NCI-H1105 (cell line): ENCODE data around the gene SRGAP2C.
"Not testable (repeated sequence)": the region's sequence is repeated elsewhere in the genome, so short reads cannot be mapped to it uniquely, and the experiment has no call there.

ENCODE experiments used
- DNase-seq: peaks from one replicate; lab custom pipeline; 2025; lab: John Stamatoyannopoulos, UW

SRGAP2C gene

DNA sequence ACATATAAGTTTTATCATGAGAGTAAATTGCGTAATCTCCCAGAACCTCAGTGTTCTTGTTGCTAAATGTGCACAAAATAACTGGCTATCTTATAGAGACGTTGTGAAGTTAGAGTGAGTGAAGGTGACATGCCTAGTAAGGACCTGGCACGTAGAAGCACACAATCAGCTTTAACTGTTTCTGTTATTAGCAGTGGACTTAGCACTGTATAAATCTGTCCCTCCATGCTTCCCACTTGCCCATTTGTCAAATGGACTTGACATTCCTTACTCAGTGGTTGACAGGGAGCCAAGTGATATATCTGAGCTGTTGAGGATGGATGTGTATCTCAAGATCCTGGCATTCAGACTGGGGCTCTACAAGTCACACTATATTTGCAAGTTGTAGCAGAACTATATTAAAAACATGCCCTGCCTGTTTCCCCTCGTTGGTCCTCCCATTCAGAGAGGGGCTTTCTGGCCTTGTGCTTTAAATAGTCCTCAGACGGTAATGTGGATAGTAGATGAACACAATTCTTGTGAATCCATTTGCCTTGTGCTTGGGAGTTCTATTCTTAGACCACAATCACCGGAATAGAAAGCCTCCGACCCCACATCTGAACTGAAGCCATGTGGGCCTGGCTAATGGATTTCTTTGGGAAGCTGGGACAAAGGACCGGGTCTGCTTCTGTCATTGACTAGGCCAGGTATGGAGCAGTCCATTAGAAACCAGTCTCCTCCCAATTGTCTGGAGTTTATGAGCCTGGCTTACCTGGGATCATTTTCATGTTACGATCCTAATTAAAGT, 43.0 kb downstream of the SRGAP2C start:
- DNase-seq, result not testable (repeated sequence)

DNA sequence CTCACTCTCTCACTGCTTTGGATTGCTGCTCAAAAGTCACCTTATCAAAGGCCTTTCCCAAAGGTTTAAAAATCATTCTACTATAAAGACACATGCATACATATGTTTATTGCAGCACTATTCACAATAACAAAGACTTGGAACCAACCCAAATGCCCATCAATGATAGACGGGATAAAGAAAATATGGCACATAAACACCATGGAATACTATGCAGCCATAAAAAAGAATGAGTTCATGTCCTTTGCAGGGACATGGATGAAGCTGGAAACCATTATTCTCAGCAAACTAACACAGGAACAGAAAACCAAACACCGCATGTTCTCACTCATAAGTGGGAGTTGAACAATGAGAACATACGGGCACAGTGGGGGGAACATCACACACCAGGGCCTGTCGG, 45.9 kb downstream of the SRGAP2C start:
- DNase-seq, result not testable (repeated sequence)

DNA sequence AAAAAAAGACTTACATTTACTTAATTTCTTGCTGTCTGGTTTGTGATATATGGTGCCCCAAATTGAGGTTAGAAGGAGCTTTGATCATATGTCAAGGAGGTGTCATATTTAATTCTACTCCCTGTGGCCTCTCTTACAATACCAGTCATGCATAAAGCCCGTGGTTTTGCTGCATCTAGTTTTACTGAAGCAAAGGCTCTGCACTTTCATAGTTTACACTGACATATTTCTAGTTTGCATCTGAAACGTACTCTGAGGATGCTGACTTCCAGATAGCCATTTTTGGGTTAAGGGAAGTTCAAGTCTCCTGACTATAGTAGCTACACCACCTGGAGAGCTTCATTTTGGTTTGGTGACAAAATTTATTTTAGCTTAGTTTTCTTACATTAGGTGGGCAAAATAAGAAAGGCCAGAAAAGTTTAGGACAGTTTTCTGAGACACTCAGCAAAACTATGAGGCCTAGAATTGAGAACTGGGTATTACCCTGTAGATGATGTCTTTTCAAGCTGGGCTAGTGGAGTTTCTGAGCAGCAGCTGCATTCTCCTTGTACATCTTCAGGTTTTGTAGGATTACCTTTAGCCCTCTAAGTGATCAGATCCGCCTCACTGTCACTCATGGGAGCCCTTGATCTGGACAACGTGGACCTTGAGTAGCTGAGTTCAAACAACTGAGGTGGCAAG, 47.8 kb downstream of the SRGAP2C start:
- not testable (repeated sequence) for DNase-seq

- DNase-seq, result not testable (repeated sequence)
Observed at GRCh38 chr1:121234090-121234759, 49.5 kb downstream of the SRGAP2C start.

- DNase-seq, result not testable (repeated sequence)
Observed at GRCh38 chr1:121238384-121238783, 53.6 kb downstream of the SRGAP2C start.

DNA sequence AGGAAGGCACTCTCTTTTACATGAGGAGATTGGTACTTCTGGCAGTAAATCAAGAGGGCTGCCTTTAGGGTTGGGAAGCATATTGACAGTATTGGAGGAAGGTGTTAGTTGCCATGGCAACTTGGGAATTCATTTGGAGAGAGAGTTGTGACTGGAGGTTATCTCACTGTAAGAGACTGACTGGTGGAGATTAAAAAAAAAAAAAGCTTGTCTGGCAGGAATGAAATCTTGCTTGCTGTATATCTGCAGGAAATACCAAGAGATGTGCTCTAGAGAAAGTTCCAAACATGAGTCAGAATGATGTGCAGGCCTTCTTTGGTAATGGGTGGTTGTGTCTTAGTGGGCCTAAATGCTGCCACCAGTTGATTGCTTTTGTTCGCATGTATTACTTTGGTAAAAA, 59.1 kb downstream of the SRGAP2C start:
- not testable (repeated sequence) for DNase-seq

DNA sequence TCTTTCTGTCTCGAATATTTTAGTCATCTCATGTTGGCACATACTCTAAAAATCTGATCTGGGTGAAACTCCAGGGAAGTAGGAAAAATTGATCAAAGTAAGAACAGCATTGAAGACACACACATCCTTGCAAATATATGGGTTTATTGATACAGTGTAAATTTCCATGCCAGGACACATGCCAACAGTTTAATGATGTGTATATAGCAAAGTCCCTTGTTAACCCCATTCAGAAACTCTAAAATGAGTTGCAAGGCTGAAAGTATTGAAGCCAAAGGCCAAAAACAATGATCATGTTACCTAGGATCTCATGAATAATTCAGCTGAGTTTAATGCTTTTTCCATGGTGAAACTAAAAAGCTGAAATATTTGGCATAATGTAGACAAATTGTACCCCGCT, 61.6 kb downstream of the SRGAP2C start:
- not testable (repeated sequence) for DNase-seq

DNA sequence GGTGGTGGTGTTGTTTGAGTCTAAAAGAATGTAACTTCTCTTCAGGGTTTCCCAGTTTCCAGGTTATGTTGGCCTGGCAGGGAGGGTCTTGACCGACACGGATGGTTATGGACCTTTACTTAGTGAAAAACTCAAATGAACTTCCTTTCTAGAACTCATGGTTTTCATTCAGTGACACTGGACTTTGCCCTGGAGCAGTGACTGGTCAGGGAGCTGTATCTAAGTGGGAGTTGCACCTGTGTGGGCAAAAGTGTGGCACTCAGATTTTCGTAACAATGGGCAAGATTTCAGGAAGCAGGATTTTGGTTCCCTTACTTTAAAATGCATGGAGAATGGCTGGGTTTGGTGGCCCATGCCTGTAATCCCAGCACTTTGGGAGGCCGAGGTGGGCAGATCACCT, 67.9 kb downstream of the SRGAP2C start:
- not testable (repeated sequence) for DNase-seq

DNA sequence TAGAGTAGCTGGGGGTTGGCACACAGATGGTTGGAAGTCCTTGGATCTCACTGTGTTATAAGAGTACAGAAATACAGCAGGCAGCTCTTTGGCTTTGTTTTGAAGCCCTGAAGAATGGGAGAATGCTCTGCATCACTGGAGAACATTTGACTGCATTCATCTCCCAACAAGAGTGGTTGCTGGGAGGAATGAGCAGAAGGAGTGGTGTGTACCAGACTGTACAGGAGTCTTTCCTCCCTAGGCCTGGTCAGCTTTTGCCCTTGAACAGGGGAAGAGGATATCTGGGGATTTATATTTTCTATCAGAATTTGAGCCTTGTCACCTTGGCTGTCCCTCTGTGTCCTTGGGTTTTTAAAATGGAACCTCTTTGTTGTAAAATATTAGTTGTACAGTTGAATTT, 69.8 kb downstream of the SRGAP2C start:
- not testable (repeated sequence) for DNase-seq

DNA sequence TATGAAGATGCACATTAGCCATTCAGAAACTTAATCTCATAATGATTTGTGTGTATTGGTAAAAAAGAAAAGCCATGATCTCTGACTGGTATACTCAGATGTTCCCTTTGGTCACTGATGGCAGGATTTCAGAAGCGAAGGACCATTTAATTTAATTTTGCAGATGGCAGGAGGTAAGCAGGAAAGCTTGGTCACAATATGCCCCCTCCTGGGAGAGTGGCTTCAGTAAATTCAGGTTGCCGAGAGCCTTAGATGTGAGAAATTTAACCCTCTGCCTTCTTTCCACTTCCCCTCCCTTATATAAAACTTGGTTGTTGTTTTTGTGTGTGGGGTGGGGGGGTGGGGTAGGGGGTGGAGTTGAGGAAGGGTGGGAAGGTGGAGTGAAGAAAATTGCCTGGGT, 72.9 kb downstream of the SRGAP2C start:
- not testable (repeated sequence) for DNase-seq

DNA sequence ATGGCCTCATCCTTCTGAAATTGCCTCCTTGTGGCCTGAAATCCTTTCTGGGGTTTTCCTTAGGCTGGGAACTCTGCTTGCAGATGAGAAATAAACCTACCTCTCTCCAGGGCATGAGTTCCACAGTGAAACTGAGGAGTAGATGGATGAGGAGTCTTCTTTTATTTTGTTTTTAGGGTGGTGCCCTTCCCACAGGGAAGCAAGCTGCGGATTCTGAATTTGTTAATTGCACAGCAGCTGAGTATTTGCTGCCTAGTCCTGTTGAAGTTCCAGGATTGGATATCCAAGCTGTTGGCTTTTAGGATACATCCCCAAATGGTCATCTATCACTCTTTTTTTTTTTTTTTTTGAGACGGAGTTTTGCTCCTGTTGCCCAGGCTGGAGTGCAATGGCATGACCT, 73.4 kb downstream of the SRGAP2C start:
- not testable (repeated sequence) for DNase-seq

GRCh38 chr1:121260205-121260604, 75.4 kb downstream of the SRGAP2C start:
- not testable (repeated sequence) for DNase-seq

- not testable (repeated sequence) for DNase-seq
Observed at GRCh38 chr1:121262163-121262562, 77.4 kb downstream of the SRGAP2C start.

- not testable (repeated sequence) for DNase-seq
Observed at GRCh38 chr1:121263789-121264244, 79.0 kb downstream of the SRGAP2C start.

DNA sequence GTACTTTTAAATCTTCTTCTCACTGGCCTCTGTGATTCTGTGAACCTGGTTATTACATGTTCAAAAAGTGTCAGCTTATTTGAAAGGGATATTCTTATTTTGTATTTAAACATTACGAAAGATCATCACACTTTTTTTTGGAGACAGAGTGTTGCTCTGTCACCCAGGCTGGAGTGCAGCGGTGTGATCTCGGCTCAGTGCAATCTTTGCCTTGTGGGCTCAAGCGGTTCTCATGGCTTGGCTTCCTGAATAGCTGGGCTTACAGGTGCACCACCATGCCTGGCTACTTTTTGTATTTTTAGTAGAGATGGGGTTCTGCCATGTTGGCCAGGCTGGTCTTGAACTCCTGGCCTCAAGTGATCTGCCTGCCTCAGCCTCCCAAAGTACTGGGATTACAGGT, 82.3 kb downstream of the SRGAP2C start:
- not testable (repeated sequence) for DNase-seq

DNA sequence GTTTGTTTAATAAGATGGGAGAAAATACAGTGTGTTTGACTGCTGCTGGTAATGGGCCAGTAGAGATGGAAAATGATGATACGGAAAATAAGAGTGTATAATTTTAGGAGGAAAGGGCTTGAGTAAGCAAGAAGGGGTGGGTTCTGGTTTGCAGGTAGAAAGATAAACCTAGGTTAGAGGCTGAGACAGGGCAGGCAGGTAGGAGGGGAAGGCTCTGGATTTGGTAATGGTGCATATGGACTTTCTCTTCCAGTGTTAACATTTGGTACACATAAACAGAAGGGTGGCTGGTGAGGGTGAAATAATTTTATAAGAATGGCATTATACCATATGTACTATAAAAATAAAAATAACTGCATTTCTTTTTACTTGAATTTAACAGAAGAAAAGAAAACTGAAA, 84.5 kb downstream of the SRGAP2C start:
- DNase-seq, result not testable (repeated sequence)

DNA sequence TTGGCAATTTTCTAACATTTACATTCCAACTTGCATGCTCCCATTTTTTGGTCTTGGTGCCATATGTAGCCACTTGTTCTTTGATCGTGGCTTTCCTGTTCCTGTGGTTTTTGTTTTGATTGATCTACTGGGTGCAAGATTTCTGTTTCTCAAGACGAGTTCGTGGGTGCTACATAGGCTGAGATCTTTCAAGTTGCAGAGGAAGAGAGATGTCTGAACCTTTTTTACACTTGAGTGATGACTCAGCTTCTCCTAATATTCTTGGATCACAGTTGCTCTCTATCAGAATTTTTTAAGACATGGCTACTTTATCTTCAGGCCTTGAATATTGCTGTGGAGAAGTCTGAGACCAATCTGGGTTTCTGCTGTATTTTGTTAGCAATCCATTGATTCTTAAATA, 85.2 kb downstream of the SRGAP2C start:
- not testable (repeated sequence) for DNase-seq

DNA sequence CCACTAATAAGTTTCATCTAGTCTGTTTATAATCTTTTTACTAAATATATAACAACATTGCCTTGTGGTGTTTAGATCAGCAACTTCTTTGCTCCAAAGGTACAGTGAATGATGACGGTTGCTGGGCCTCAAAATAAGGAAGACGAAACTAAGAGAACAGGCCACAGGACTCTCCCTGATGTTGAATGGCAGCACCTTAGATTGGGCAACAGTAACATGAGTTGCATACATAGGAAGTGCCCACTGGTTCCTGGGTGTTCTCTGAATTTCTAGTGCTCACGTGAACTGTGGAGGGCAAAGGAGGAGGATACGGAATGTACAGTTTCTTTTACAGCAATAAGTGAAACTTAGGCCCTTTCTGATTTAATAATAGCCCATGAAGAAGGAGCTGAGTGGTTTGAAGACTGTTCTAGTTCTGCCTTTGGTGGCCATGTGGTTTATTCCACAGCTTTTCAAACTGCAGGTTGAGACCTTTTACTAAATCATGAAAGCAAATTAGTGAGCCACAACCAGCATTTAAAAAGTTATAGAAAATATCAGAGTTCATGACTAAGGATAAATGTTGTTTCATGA, 86.5 kb downstream of the SRGAP2C start:
- not testable (repeated sequence) for DNase-seq

DNA sequence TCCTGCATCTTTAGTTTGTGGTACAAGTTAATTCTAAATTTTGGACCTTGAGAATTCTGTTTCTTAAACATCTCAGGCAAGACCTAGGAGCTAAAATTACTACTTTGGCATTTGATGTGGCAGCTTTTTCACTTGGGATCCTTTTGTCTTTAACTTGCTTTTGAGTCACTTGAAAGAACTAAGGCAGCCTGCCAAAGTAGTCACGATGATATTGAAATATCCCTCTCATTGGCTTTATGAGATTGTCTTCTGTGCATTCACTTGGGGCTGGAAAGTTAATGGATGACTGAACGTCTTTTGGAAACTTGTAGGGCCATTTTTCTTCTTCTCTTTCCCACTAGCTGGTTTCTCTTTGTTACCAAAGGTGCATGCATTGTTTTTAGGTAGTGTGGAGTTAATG, 90.7 kb downstream of the SRGAP2C start:
- not testable (repeated sequence) for DNase-seq

- DNase-seq, result not testable (repeated sequence)
Observed at GRCh38 chr1:121278202-121278601, 93.4 kb downstream of the SRGAP2C start.

DNA sequence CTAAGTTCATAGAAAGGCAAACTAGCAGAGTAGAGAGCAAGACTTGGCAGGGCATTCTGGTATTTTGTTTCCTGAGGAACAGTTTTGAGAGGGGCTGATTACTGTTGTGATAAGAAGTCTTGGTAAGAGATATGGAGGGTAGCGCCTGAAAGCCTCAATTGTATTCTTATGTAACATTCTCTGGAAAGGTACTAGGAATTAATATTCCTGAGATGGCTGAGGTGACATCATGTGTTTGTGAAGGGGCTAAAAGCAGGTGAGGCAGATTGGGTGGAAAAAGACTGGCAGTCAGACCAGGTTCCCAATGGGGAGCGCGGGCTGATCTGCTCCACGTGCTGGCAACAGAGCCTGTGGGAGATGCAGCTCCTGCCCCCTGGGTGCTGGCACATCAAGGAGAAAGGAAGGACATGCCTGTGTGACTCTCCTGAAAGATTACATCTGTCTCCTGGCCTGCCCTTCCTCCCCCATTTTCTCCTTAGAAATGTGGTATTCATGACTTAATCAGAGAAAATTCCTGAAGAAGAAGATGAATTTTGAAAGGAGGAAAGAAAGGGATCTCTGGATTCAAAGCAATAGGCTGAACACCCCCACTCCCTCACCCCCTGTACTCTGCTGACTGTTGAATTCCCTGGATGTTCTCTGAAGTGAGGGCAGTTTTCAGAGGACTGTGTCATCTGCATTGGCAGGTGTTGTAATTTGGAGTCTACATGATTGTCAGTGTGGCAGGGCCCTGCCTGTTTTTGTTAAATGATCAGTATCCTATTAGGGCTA, 94.2 kb downstream of the SRGAP2C start:
- not testable (repeated sequence) for DNase-seq

DNA sequence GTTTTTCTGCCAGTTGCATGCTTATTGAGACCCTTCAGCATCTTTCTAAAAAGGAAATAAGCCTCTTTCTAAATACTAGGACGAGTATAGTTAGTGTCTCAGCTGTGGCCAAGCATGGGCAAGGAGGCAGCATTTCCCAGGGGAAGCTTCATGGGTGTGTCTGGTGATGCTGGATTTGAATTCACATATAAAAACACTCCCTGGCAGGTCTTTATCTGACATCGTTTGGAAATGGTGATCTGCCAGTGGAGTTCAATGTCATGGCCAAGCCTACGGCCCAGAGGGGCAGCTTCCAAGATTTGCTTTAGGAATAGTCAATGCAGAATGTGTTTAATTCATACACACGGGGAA, 94.7 kb downstream of the SRGAP2C start:
- DNase-seq, result not testable (repeated sequence)
